SK-N-SH treated with all-trans-retinoic acid at 6 μM for 48 hours (cell line): Measurements from ENCODE around the gene NME1.
A peak's percentile ranks its signal among the peaks of the same experiment; 100 is the strongest.

ENCODE experiments used
- ATAC-seq: fragments of 200-7000 bp; cut with Tn5 transposase; 3 replicates; pipeline ENCODE4 v1.9.1; 2020; ENCODE audit warnings: mild to moderate bottlenecking, moderate library complexity
- ARNTL ChIP-seq: fragments of 450-650 bp; formaldehyde crosslinking; IDR thresholded peaks from 2 replicates; pipeline ENCODE4 v1.5.0; 2020; ENCODE audit warnings: low read depth, mild to moderate bottlenecking, moderate library complexity, borderline replicate concordance
- BACH2 ChIP-seq: fragments of 250-450 bp; sonication (Bioruptor Pico); IDR thresholded peaks from 2 replicates; pipeline ENCODE4 v1.9.0; 2021; ENCODE audit warnings: mild to moderate bottlenecking, borderline replicate concordance
- CREB5 ChIP-seq: fragments of 250-450 bp; sonication (Bioruptor Pico); IDR thresholded peaks from 2 replicates; pipeline ENCODE4 v1.5.1; 2020; ENCODE audit warnings: low read depth, mild to moderate bottlenecking, moderate library complexity
- CSDC2 ChIP-seq: fragments of 250-450 bp; sonication (Bioruptor Pico); IDR thresholded peaks from 2 replicates; pipeline ENCODE4 v1.5.0; 2020; ENCODE audit warnings: mild to moderate bottlenecking, moderate library complexity
- ESRRG ChIP-seq: fragments of 250-450 bp; sonication (Bioruptor Pico); IDR thresholded peaks from 2 replicates; pipeline ENCODE4 v1.6.1; 2021; ENCODE audit warnings: mild to moderate bottlenecking
- GLIS3 ChIP-seq: fragments of 250-450 bp; sonication (Bioruptor Pico); IDR thresholded peaks from 2 replicates; pipeline ENCODE4 v1.5.0; 2020; ENCODE audit warnings: mild to moderate bottlenecking, moderate library complexity
- ISL1 ChIP-seq: fragments of 250-450 bp; sonication (Bioruptor Pico); IDR thresholded peaks from 2 replicates; pipeline ENCODE4 v2.1.2; 2022; ENCODE audit warnings: mild to moderate bottlenecking, moderate library complexity
- OSR1 ChIP-seq: fragments of 250-450 bp; sonication (Bioruptor Pico); IDR thresholded peaks from 2 replicates; pipeline ENCODE4 v1.8.0; 2022; ENCODE audit warnings: moderate library complexity, mild to moderate bottlenecking, inconsistent platforms
- PATZ1 ChIP-seq: fragments of 250-450 bp; sonication (Bioruptor Pico); IDR thresholded peaks from 2 replicates; pipeline ENCODE4 v1.8.0; 2020; ENCODE audit warnings: mild to moderate bottlenecking, moderate library complexity, borderline replicate concordance
- PPARA ChIP-seq: fragments of 250-450 bp; sonication (Bioruptor Pico); IDR thresholded peaks from 2 replicates; pipeline ENCODE4 v1.5.0; 2020; ENCODE audit warnings: mild to moderate bottlenecking, borderline replicate concordance
- RARB ChIP-seq: fragments of 250-450 bp; sonication (Bioruptor Pico); IDR thresholded peaks from 2 replicates; pipeline ENCODE4 v1.8.0; 2021; ENCODE audit warnings: mild to moderate bottlenecking, moderate library complexity
- SNAI2 ChIP-seq: fragments of 250-450 bp; sonication (Bioruptor Pico); IDR thresholded peaks from 2 replicates; pipeline ENCODE4 v1.5.0; 2020; ENCODE audit warnings: mild to moderate bottlenecking, moderate library complexity
- TCF4 ChIP-seq: fragments of 250-450 bp; sonication (Bioruptor Pico); IDR thresholded peaks from 2 replicates; pipeline ENCODE4 v1.8.0; 2021; ENCODE audit warnings: mild to moderate bottlenecking, moderate library complexity, borderline replicate concordance
- TOX ChIP-seq: fragments of 250-450 bp; sonication (Bioruptor Pico); IDR thresholded peaks from 2 replicates; pipeline ENCODE4 v1.8.0; 2021; ENCODE audit warnings: mild to moderate bottlenecking, moderate library complexity, borderline replicate concordance
- TSHZ2 ChIP-seq: fragments of 250-450 bp; sonication (Bioruptor Pico); IDR thresholded peaks from 2 replicates; pipeline ENCODE4 v1.5.0; 2020; ENCODE audit warnings: mild to moderate bottlenecking, moderate library complexity
- ZC3H10 ChIP-seq: fragments of 250-450 bp; sonication (Bioruptor Pico); IDR thresholded peaks from 2 replicates; pipeline ENCODE4 v1.5.1; 2021; ENCODE audit warnings: mild to moderate bottlenecking, moderate library complexity
- ZFP3 ChIP-seq: fragments of 250-450 bp; sonication (Bioruptor Pico); IDR thresholded peaks from 2 replicates; pipeline ENCODE4 v1.5.0; 2020; ENCODE audit warnings: mild to moderate bottlenecking, moderate library complexity
- ZNF8 ChIP-seq: fragments of 450-650 bp; formaldehyde crosslinking; IDR thresholded peaks from 2 replicates; pipeline ENCODE4 v1.5.0; 2020; ENCODE audit warnings: mild to moderate bottlenecking, moderate library complexity
- TF ChIP-seq, protein P1 (sequence below): fragments of 250-450 bp; sonication (Bioruptor Pico); IDR thresholded peaks from 2 replicates; pipeline ENCODE4 v1.8.0; 2021; ENCODE audit warnings: low read depth, mild to moderate bottlenecking, moderate library complexity, borderline replicate concordance
- TF ChIP-seq, protein P2 (sequence below): fragments of 250-450 bp; sonication (Bioruptor Pico); IDR thresholded peaks from 2 replicates; pipeline ENCODE4 v1.5.1; 2021; ENCODE audit warnings: mild to moderate bottlenecking, moderate library complexity

Gene NME1

GRCh38 chr17:51152766-51153209 lies 571 bp upstream of the NME1 start (continued):
- TF ChIP-seq CREB5 (CRISPR knock-in tag): peak; percentile 76

- TF ChIP-seq SNAI2 (CRISPR knock-in tag) (no peak), GLIS3 (CRISPR knock-in tag) (no peak), TSHZ2 (no peak), CSDC2 (no peak), ISL1 (CRISPR knock-in tag) (no peak), OSR1 (CRISPR knock-in tag) (no peak), PATZ1 (no peak), ZC3H10 (CRISPR knock-in tag) (no peak), RARB (CRISPR knock-in tag) (no peak), BACH2 (CRISPR knock-in tag) (no peak), ESRRG (CRISPR knock-in tag) (no peak), ZNF8 (no peak), TCF4 (CRISPR knock-in tag) (no peak), PPARA (CRISPR knock-in tag) (no peak)
- TF ChIP-seq, protein P1, sequence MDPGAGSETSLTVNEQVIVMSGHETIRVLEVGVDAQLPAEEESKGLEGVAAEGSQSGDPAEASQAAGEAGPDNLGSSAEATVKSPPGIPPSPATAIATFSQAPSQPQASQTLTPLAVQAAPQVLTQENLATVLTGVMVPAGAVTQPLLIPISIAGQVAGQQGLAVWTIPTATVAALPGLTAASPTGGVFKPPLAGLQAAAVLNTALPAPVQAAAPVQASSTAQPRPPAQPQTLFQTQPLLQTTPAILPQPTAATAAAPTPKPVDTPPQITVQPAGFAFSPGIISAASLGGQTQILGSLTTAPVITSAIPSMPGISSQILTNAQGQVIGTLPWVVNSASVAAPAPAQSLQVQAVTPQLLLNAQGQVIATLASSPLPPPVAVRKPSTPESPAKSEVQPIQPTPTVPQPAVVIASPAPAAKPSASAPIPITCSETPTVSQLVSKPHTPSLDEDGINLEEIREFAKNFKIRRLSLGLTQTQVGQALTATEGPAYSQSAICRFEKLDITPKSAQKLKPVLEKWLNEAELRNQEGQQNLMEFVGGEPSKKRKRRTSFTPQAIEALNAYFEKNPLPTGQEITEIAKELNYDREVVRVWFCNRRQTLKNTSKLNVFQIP: no peak
Measured at GRCh38 chr17:51154176-51154575, 817 bp downstream of the NME1 start.

GRCh38 chr17:51155416-51155815 lies 2.1 kb downstream of the NME1 start:
- TF ChIP-seq PATZ1: no peak
- TF ChIP-seq ZFP3: no peak
- TF ChIP-seq CSDC2: no peak
- no peak for TF ChIP-seq ISL1 (CRISPR knock-in tag)
- no peak for TF ChIP-seq RARB (CRISPR knock-in tag)
- no peak for TF ChIP-seq BACH2 (CRISPR knock-in tag)
- TF ChIP-seq TOX (CRISPR knock-in tag): no peak
- no peak for TF ChIP-seq SNAI2 (CRISPR knock-in tag)
- TF ChIP-seq ARNTL (CRISPR knock-in tag): no peak
- no peak for TF ChIP-seq ESRRG (CRISPR knock-in tag)
- TF ChIP-seq, protein P2, sequence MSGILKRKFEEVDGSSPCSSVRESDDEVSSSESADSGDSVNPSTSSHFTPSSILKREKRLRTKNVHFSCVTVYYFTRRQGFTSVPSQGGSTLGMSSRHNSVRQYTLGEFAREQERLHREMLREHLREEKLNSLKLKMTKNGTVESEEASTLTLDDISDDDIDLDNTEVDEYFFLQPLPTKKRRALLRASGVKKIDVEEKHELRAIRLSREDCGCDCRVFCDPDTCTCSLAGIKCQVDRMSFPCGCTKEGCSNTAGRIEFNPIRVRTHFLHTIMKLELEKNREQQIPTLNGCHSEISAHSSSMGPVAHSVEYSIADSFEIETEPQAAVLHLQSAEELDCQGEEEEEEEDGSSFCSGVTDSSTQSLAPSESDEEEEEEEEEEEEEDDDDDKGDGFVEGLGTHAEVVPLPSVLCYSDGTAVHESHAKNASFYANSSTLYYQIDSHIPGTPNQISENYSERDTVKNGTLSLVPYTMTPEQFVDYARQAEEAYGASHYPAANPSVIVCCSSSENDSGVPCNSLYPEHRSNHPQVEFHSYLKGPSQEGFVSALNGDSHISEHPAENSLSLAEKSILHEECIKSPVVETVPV (CRISPR knock-in tag): no peak
- TF ChIP-seq ZC3H10 (CRISPR knock-in tag): no peak
- ATAC-seq: no peak

More at GRCh38 chr17:51154176-51154575, 817 bp downstream of the NME1 start:
- ATAC-seq: peak; percentile 35
